ENCODE results near the gene GSPT1.

- no peak for TF ChIP-seq CTCF (IDR thresholded peaks at IDR 0.05)
- no peak for TF ChIP-seq POLR2AphosphoS5 (IDR thresholded peaks at IDR 0.05)
- no peak for TF ChIP-seq EP300 (IDR thresholded peaks at IDR 0.05)
These were observed 38.4 kb downstream of the GSPT1 start for GRCh38 chr16:11877374-11877773.

Measured in sigmoid colon (tissue), 4 donors.